GM21737 (cell line): ENCODE measurements around the gene ABCC12.
"Not testable (repeated sequence)": the region's sequence is repeated elsewhere in the genome, so short reads cannot be mapped to it uniquely, and the experiment has no call there.

Source experiments
- ATAC-seq: cut with Tn5 transposase; IDR thresholded peaks from one replicate; pipeline ENCODE4 v1.9.1; 2021; ENCODE audit warnings: mild to moderate bottlenecking, moderate library complexity; ENCODE audit not compliant: unreplicated experiment

ABCC12 gene

DNA sequence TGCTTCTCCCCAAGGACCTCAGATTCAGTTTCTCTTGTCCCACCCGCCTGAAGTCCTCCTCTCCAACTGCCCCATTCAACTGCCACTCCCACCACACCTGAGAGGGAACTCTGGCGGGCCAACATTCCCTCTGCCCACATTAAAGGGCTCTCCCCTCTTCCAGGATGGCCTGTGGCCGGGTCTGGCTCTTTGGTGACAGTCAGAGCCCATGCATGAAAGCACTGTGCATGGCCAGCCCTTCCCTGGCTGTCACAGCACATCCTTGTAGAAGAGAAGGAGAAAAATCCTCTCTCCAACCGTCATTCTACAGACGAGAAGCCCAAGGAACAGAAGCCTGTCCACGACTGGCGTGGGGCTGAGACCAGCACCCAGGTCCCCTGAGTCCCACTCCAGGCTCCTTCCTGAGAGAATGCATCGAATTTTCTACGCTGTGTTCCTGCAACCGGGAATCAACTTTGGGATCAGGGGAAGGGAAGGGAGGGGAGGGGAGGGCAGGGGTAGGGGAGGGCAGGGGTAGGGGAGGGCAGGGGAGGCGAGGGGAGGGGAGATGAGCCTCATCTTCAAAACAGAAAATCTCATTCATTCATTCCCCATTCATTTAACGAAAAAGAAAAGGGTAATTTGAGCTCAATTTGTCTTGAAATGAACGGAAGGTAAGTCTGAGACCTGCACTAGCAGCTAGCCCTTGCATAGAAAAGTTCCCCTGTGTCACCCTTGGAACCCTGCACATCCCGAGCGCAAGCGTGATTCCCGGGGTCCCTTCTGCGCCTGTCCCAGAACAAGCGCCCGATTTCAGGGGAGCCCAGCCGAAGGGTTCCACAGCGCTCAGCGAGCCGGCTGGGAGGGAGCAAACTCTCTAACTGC is at the start of gene ABCC12:
Gene ABCC12, minus strand, starts transcription at position 68 of the 864 bp plus-strand sequence. CDS start 9,569 bp downstream, outside the sequence.
- no peak for ATAC-seq

DNA sequence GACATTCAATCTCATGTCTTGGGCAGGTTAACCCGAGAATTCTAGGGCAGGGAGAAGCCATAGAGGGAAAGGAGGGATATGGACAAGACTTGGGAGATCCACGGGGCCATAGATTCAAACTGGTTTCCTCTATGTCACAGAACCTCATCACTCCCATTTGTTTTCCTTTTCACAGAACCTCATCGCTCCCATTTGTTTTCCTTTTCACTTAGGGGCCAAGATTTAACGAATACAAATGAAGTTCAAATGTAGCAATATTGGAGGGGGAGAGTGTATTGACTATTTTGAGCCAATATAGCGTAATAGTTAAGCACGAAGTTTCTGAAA is 49.0 kb upstream of the ABCC12 start:
- no peak for ATAC-seq

DNA sequence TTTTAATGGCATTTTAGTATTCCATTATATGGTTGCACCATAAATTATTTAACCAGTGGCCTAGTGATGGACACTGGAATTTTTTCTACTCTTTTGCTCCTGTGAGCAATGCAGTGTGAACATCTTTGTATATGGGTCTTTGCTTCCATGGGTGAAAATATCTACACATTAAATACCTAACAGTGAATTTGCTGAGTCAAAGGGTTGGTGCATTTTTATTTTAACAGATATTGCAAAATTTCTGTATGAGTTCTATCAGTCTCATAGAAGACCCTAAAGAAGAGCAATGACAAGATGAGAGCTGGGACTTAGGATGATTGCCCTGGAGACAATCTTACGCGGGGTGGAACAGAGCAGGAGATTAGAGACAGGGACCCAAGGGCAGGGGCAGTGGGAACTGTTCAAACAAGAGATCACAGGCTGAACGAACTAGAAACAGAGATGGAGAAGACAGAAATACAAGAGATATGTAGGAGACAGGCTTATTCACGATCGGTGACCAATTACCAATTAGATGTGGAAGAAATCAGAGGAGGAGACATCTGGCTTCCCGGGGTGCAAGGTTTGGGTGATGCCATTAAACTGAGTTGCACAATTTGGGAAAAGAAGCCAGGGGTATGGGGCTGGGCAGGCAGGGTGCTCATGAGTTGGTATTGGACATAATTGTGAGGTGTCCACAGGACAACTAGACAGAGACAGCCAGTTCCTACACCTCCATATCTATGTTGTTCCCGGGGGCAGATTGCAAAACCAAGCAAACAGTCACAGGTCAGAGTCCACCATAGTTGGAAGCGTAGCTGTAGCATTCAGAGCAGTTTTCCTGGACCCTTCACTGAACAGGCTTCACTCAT is 48.4 kb upstream of the ABCC12 start:
- ATAC-seq = no peak

DNA sequence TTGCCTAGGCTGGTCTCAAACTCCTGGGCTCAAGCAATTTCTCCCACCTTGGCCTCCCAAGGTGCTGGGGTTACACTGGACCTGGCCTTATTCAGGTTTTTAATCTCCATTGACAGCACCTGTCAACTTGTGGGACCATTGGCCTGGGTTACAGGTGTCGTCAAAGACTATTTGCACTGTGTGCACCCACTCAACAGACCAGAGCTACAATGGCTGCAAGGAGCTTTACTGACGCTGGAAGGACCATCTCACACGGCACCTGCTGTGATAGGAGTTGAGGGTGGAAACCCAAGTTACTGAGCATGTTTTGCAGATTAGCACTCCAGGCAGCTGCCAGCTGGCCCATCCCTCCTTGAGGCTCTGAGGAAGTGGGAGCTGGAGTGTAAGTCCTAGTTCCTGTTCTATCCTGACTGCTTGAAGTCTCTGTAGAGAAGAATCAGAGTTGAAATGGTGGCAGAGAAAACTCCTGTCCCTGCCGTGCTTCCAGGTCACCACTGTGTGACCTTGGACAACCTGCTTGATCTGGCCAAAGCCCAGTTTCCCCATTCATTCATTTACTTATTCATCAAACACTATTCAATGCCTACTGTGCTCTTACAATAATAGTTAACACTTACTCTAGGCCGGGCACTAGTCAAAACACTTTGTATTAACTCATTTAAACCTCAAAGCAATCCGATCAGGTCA is 45.9 kb upstream of the ABCC12 start:
- no peak for ATAC-seq

DNA sequence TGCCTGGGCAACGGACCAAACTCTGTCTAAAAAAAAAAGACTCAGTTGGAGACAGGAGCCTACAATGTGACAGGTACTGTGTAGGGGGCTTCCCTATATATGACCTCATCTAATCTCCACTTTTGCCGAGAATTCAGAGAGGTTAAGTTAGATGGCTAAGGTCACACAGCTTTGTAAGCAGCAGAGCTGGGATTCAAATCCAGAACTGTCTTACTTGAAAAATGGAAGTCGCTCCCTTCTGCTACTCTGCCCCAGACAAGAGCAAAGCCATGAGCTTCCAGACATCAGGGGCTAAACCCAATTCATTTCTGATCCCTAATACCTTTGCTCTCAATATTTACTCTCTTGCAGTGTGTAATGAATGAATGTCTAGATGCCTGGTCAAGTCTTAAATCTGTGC is 41.5 kb upstream of the ABCC12 start:
- no peak for ATAC-seq

DNA sequence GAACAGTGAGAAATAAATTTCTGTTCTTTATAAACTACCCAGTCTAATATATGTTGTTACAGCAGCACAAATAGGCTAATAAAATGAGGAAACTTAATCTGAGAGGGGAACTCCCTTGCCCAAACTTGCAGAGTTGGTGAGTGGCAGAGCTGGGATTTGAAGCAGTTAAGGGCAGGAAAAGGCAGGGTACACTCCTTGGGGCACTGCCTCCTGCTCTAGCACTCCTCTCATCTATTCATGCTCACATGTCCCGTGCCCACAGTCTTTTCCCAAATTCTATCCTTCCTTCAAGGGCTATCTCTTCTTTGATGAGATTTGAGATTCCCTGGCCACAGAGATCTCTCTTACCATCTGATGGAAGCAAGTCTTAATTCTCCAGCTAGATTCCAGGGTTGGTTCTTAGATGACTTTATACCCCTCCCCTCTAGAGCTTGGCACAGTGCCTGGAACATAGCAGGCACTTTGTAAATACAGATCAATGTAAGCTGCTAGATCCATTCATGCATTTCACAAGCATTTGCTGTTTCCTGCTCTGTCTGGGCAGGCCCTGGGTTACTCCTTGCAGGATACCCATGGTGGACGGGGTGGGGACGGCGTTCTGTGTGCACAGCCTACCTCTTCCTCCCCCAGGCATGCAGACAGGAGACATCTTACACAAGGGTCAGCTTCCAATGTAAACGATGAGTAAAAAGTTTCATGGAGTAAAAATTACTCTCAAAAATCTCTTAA is 39.2 kb upstream of the ABCC12 start:
- no peak for ATAC-seq

DNA sequence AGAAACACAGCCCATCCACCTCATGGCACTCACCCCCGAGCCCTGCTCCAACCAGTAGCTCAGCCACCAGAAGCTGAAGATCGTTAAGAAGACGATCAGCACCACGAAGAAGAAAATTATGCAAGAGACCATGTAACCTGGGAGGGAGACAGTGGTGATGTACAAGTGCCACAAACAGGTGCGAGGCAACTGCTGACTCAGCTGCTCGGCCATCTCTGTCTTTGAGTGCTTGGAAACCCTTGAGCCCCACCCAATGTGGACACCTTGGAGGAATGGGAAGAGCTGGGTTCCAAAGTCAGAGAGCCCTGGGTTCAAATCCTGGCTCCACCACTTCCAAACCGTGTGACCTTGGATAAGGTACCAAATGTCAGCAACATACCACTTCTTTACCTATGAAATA is 38.1 kb upstream of the ABCC12 start:
- ATAC-seq = no peak

DNA sequence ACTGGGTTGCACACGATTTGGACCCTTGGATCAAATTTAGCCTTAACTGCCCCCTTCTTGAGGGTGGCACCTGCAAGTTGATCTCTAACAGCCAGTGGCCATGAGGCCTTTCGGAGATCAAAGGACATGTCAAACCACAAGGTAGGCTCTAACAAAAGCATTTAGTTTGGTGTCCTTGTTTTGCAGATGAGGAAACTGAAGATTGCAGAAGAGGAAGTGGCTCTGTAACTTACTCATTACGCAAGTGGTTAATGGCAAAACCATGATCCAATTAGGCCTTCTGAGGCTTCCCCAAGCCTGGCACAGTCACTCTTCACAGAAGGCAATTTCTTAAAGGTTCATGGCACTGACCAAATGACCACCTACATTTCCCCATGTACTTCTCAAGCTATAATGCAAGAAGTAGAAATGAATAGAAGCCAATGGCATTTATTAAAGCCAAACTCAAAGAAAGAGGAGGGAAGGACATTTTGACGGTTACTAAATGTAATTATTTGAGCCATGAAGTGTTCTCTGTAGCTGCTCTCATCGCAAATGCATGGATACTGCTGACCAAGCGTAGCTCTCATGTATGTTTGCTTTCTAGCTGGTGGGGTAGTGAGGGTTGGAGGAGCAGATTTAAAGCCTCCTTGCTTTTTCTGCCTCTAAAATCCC is 32.8 kb upstream of the ABCC12 start:
- peak; percentile 80 for ATAC-seq

DNA sequence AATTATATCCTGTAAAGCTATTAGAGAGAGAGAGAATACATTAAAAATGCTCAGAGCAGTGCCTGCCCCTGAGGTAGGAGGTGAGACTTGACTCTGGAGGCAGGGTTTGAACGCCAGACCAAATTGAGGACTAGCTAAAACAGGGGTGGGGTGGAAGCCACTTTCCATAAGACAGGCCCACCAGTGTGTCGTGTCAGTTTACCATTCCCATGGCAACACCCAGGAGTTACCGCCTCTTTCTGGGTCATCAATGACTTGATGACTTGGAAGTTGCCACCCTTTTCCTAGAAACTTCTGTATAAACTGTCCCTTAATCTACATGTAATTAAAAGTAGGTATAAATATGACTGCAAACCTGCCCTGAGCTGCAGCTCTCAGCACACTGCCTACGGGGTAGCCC is 32.0 kb upstream of the ABCC12 start:
- no peak for ATAC-seq

DNA sequence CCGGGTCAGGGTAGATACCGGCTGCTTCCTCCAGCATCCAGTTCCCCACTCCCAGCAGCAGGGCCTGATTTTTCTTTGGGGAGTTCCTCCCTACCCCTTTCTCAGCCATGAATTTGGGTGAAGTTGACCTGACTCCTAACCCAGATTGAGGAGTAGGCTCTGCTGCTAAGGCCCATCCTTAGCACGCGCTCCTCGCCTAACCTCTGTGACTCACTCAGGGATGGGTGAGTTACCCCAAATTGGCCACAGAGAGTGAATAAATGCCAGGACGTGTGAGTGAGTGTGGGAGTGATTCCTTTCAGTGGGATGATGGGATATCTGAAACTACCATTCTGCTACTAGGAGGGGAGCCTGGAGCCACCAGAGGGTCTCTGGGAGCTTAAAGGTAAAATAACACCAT is 28.9 kb upstream of the ABCC12 start:
- no peak for ATAC-seq

DNA sequence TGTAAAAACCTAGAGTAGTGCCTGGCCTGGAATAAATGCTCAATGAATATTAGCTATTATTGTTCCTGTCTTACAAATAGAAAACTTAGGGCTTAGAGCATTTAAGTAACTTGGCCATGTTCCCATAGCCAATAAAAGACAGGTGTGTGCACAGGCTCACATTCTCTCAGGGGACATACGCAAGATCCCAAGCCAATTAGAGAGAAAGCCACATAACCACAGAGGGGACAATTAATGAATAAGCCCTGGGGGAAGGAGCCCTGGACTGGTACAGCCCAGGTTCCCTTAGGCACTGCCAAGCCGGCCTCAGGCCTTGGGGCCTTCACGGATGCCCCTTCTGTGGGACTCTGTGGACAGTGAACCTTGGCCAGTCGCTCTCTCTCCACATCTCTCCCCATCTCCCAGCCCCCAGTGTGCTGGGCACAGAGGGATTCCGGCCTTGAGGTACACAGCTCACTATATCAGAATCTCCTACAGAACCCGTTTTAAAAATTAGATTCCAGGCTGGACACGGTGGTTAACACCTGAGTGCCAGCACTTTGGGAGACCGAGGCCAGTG is 27.3 kb upstream of the ABCC12 start:
- ATAC-seq = no peak

DNA sequence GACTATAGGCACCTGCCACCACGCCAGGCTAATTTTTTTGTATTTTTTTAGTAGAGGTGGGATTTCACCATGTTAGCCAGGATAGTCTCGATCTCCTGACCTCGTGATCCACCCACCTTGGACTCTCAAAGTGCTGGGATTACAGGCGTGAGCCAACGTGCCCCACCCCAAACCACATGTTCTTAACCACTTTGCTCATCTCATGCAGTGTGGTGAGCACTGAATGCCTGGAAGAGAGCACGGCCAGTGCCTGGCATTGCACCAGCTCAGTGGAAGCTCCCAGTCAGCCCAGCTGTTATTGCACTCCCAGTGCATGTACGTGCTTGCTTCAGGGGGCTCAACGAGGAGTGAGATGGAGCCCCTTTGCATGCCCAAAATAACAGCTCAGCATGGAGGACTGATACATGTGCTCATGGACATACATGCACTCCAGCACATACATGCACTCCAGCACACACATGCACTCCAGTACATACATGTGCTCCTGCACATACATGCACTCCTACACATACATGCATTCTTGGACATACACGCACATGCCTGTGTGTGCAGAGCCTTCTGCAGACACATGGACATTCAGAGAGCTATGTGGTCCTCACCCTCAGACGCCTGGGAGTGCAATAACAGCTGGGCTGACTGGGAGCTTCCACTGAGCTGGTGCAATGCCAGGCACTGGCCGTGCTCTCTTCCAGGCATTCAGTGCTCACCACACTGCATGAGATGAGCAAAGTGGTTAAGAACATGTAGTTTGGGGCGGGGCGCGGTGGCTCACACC is 26.1 kb upstream of the ABCC12 start:
- not testable (repeated sequence) for ATAC-seq

DNA sequence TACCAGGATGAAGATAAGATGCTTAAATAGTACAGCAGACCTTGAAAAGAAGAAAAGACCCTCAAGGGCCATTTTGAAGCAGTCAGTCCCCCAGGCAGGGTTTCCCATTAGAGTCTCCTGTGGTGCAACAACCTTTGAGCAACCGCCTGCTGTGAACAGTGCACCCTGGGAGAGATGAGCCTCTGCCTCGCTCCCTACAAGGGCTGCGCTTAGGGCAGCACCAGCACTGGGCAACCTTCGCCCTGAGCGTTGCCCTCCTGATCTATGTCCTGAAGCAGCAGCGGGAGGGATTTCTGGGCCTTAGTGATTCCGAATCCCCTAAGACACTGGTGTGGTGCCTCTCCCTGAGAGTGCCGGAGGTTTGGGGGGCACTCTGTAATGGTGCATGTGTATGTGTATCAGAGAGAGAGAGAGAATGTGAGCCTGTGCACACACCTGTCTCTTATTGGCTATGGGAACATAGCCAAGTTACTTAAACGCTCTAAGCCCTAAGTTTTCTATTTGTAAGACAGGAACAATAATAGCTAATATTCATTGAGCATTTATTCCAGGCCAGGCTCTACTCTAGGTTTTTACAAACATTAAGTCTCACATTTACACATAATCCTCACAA is 25.2 kb upstream of the ABCC12 start:
- ATAC-seq = no peak

DNA sequence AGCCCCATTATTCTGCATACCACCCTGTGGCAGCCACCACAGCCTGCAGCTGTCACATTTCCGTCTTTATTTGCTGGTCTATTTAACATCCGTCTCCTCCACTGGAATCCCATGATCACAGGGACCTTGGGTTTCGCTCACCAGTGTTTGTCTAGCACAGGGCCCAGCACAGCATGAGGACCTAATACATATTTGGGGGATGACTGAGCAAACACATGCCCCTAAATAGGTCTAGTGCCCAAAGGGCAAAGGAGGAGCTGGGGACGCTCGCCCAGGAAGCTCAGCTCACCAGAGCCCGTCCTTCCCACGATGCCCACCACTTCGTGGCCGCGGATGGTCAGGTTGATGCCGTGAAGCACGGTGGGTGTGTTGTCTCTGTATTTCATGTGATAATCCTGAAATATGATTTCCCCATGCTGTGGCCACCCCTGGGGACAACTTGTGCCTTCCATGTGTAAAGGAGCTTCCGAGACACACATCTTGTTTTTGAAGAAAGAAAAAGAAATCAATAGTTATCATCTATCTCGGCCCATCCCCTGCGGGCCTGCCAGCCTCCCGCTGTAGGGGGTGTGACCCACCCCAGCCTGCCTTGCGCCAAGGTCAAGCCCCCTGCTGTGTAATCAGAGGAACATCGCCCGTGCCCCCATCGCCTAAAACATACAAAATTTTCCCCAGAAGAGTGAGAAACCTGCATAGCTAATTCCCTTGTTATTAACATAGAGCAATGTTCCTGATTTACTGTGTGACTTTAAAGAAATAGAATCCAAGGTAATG is 21.0 kb upstream of the ABCC12 start:
- no peak for ATAC-seq

DNA sequence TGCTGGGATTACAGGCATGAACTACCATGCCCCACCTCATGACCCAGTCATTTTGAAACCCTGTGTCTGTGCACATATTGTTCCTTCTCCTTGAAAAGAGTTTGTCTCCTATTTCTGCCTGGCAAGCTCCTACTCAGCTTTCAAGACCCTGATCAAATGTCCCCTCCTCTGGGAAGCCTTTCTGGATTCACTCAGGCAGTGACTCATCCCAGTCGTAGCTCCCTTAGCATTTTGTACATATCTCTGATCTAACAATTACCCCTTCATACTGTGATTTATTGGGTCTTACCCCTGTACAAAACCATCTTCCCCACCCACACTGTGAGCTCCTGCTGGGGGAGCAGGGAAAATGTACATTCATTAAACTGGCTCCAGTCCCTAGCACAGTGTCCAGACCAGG is 18.1 kb upstream of the ABCC12 start:
- ATAC-seq = no peak

DNA sequence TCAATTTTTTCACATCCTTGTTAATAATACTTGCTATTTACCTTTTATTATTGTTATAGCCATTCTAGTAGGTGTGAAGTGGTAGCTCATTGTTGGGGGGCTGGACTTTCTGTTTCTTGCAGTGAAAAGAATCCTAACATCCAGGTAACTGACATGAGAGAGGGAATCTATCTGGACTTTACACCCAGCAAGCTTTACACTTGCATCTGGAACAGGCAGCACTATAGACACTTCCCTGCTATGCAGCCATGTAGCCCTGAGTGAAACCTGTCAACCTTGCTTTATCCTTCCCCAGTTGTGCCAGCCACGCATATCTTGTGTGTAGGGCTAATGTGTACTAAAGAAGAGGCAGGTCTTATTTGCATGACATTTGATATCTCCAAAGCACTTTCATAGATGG is 16.9 kb upstream of the ABCC12 start:
- ATAC-seq = no peak

DNA sequence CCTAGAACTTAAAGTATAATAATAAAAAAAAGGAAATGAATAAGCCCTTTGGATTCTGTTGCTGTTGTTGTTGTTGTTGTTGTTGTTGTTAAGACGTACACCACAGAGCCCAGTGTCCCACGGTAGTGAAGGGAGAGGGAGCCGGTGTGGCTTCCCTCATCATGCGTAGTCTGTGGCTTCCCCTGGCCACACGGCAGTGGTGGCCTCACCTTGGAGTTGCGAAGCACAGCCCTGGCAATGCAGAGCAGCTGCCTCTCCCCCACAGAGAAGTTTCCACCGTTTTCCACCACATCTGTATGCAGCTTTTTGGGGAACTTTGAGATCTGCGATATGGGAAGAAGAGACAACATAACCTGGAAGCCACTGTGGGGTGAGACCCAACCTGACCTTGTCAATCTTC is 14.1 kb upstream of the ABCC12 start:
- ATAC-seq = no peak

DNA sequence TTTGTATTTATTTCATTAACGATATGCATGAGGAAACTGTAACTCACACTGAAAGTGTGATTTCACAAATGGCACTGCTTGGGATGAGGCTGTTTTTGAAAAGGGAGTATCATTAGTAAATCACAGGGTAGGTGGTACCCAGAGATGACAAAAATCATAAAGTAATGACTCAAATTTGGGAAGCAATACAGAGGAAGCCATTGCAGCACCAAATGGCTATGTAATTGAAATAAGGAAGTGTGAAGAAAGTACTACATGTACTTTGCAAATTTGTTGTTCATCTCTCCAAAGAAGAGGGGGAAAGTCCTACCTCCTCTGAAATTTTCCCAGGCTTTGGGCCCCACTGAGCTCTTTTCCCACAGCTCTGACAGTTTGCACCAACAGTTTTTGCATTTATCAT is 12.3 kb upstream of the ABCC12 start:
- ATAC-seq = no peak
